ENCODE measurements around the gene RNF208.

The RNF208 gene

GRCh38 chr9:137188086-137188489 is 34.0 kb downstream of the RNF208 start:
- peaks cover 11% of the 10 kb centered on the region for H3K4me1 ChIP-seq (ENCODE audit: control insufficient read depth, insufficient read depth, low read length)
- H3K4me3 ChIP-seq (ENCODE audit: low read depth, low read length) = peak overlapping the region; percentile 92
- ChIA-PET POLR2A (interaction anchor here (1.4 to 7.1 kb wide), 12 partner anchors 10 to 102 kb away, joined by 5 to 178 read pairs (median 24); partner anchors contain the start of genes LRRC26, MAN1B1, NDOR1 and RNF224), CTCF (interaction anchor here (0.8 to 3.5 kb wide), 9 partner anchors 10 to 68 kb away, joined by 3 to 22 read pairs (median 4); partner anchors contain the start of genes RNF224 and TPRN)
- no peaks in the 10 kb centered on the region for H3K9me3 ChIP-seq (ENCODE audit: control insufficient read depth, insufficient read depth, low read depth, low read length)
- peaks cover 0 to 75% of the 10 kb centered on the region in 2 experiments; a peak in 1 of 3 replicates for H3K36me3 ChIP-seq (ENCODE audit: control insufficient read depth in 2 of 2, insufficient read depth in 1 of 2, low read length in 2 of 2)
- H3K27ac ChIP-seq (ENCODE audit: extremely low read depth, low read depth, low read length) = peak overlapping the region; percentile 92
- TF ChIP-seq GLI4 (tag by site-specific recombination; IDR thresholded peaks at IDR 0.05) (peak; percentile 54; the same call in 1 of the 2 replicates), SP2 (tag by site-specific recombination; IDR thresholded peaks at IDR 0.05) (no peak), ZNF138 (tag by site-specific recombination; IDR thresholded peaks at IDR 0.05; ENCODE audit: borderline replicate concordance) (peak; percentile 43; the same call in 1 of the 2 replicates), REST (tag by site-specific recombination; IDR thresholded peaks at IDR 0.05) (peak; percentile 84), ZNF645 (tag by site-specific recombination; IDR thresholded peaks at IDR 0.05) (0 out of 2 replicates have a peak, but pooled peaks have one; percentile 43), ZNF501 (tag by site-specific recombination; IDR thresholded peaks at IDR 0.05) (0 out of 2 replicates have a peak, but pooled peaks have one; percentile 93), ZNF777 (tag by site-specific recombination; IDR thresholded peaks at IDR 0.05; ENCODE audit: borderline replicate concordance) (peak; percentile 67; the same call in 1 of the 2 replicates), ZNF423 (tag by site-specific recombination; IDR thresholded peaks at IDR 0.05) (0 out of 2 replicates have a peak, but pooled peaks have one; percentile 6), ZNF2 (tag by site-specific recombination; IDR thresholded peaks at IDR 0.05) (peak; percentile 89; the same call in 1 of the 2 replicates), ZFP37 (tag by site-specific recombination; IDR thresholded peaks at IDR 0.05) (peak; percentile 74; the same call in 1 of the 2 replicates), GFI1B (tag by site-specific recombination; IDR thresholded peaks at IDR 0.05) (0 out of 2 replicates have a peak, but pooled peaks have one; percentile 52), ZNF248 (tag by site-specific recombination; IDR thresholded peaks at IDR 0.05) (no peak), ZBTB11 (tag by site-specific recombination; conservative IDR thresholded peaks at IDR 0.05; ENCODE audit: low read depth) (0 out of 2 replicates have a peak, but pooled peaks have one; percentile 30), GLIS1 (tag by site-specific recombination; IDR thresholded peaks at IDR 0.05) (no peak), ZNF514 (tag by site-specific recombination; IDR thresholded peaks at IDR 0.05) (no peak), ZNF600 (tag by site-specific recombination; IDR thresholded peaks at IDR 0.05) (peak; percentile 36; the same call in 1 of the 2 replicates), ZSCAN5A (tag by site-specific recombination; IDR thresholded peaks at IDR 0.05) (peak; percentile 79; the same call in 1 of the 2 replicates), ZNF837 (tag by site-specific recombination; IDR thresholded peaks at IDR 0.05) (peak; percentile 88; the same call in 1 of the 2 replicates), ZBTB49 (tag by site-specific recombination; IDR thresholded peaks at IDR 0.05; ENCODE audit: low read depth) (no peak), ZNF280D (tag by site-specific recombination; IDR thresholded peaks at IDR 0.05) (peak; percentile 56; the same call in 1 of the 2 replicates)

All from HEK293 (cell line).